Glomerular visceral epithelial cell (primary cell): ENCODE measurements around the gene TMEM167A.

ENCODE experiments used
- DNase-seq: peaks from one replicate; pipeline ENCODE4 v3.0.0-alpha.2; 2016; ENCODE audit errors: extremely low spot score

Gene TMEM167A

GRCh38 chr5:83035373-83036100 lies 41.7 kb downstream of the TMEM167A start:
- DNase-seq: no peak

- DNase-seq: no peak
These were observed 42.5 kb downstream of the TMEM167A start for GRCh38 chr5:83034528-83035207.

- DNase-seq: no peak
These were observed 43.2 kb downstream of the TMEM167A start for GRCh38 chr5:83034036-83034435.

- no peak for DNase-seq
These were observed 45.8 kb downstream of the TMEM167A start for GRCh38 chr5:83031381-83031780.

- DNase-seq: peak; percentile 41
These were observed 47.3 kb downstream of the TMEM167A start for GRCh38 chr5:83029912-83030311.

- no peak for DNase-seq
These were observed 50.1 kb downstream of the TMEM167A start for GRCh38 chr5:83026930-83027687.

- no peak for DNase-seq
These were observed 50.7 kb downstream of the TMEM167A start for GRCh38 chr5:83026516-83026915.

GRCh38 chr5:83025690-83026478 lies 51.3 kb downstream of the TMEM167A start:
- no peak for DNase-seq

GRCh38 chr5:83022334-83022733 lies 54.9 kb downstream of the TMEM167A start:
- no peak for DNase-seq

GRCh38 chr5:83015676-83016075 lies 61.5 kb downstream of the TMEM167A start:
- peak; percentile 49 for DNase-seq

GRCh38 chr5:83011985-83012384 lies 65.2 kb downstream of the TMEM167A start:
- DNase-seq: no peak

GRCh38 chr5:83009408-83009807 lies 67.8 kb downstream of the TMEM167A start:
- DNase-seq: no peak

- no peak for DNase-seq
These were observed 69.4 kb downstream of the TMEM167A start for GRCh38 chr5:83007755-83008154.

GRCh38 chr5:83006683-83007283 lies 70.4 kb downstream of the TMEM167A start:
- no peak for DNase-seq

- DNase-seq: no peak
These were observed 73.4 kb downstream of the TMEM167A start for GRCh38 chr5:83003791-83004190.
